CD4-positive, alpha-beta T cell treated with Interleukin-10 for 1 hour (primary cell): ENCODE measurements around the gene GLYR1.

Source experiments
- DNase-seq: peaks from one replicate; pipeline ENCODE4 v3.0.0-alpha.2; 2020

Gene GLYR1

DNA sequence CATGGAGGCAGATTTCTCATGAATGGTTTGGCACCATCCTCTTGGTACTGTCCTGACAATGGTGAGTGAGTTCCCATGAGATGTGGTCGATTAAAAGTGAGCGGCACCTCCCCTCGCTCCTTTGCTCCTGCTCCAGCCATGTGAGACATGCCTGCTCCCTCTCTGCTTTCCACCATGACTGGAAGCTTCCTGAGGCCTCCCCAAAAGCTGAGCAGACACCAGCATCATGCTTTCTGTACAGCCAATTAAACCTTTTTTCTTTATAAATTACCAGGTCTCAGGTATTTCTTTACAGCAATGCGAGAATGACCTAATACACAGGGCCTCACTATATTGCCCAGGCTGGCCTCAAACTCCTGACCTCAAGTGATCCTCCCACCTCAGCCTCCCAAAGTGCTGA lies 92.2 kb downstream of the GLYR1 start:
- no peak for DNase-seq

DNA sequence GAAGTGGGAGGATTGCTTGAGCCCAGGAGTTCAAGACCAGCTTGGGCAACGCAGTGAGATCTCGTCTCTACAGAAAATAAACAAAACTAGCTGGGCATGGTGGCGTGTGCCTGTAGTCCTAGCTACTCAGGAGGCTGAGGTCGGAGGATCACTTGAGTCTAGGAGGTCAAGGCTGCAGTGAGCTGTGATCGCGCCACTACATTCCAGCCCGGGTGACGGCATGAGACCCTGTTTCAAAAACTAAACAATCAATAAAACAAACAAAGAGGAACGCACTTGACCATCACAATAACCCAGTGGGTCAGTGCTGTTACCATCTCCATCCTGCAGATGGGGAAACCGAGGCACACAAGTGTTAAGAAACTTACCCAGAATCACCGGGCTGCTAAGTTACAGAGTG lies 93.9 kb downstream of the GLYR1 start:
- no peak for DNase-seq
